Fibroblast of pulmonary artery (primary cell): ENCODE data around the gene REG1B.

Source experiments
- DNase-seq: peaks from one replicate; pipeline ENCODE4 v3.0.0-alpha.2; 2010; ENCODE audit warnings: low read depth
- H3K4me3 ChIP-seq: replicated peaks from 2 replicates; pipeline ENCODE4 v1.5.1; 2011; ENCODE audit warnings: low read depth, mild to moderate bottlenecking, control low read depth, low read length, moderate library complexity
- TF ChIP-seq, protein P1 (sequence below): IDR thresholded peaks from 2 replicates; pipeline ENCODE4 v1.5.1; 2011; ENCODE audit warnings: mild to moderate bottlenecking, control low read depth, low read length, inconsistent platforms; ENCODE audit errors: missing control alignments

The REG1B gene

GRCh38 chr2:79041032-79041448 is 46.8 kb downstream of the REG1B start:
- TF ChIP-seq, protein P1, sequence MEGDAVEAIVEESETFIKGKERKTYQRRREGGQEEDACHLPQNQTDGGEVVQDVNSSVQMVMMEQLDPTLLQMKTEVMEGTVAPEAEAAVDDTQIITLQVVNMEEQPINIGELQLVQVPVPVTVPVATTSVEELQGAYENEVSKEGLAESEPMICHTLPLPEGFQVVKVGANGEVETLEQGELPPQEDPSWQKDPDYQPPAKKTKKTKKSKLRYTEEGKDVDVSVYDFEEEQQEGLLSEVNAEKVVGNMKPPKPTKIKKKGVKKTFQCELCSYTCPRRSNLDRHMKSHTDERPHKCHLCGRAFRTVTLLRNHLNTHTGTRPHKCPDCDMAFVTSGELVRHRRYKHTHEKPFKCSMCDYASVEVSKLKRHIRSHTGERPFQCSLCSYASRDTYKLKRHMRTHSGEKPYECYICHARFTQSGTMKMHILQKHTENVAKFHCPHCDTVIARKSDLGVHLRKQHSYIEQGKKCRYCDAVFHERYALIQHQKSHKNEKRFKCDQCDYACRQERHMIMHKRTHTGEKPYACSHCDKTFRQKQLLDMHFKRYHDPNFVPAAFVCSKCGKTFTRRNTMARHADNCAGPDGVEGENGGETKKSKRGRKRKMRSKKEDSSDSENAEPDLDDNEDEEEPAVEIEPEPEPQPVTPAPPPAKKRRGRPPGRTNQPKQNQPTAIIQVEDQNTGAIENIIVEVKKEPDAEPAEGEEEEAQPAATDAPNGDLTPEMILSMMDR, result peak; percentile 15
- DNase-seq, result no peak
- H3K4me3 ChIP-seq, result no peak overlapping the region

DNA sequence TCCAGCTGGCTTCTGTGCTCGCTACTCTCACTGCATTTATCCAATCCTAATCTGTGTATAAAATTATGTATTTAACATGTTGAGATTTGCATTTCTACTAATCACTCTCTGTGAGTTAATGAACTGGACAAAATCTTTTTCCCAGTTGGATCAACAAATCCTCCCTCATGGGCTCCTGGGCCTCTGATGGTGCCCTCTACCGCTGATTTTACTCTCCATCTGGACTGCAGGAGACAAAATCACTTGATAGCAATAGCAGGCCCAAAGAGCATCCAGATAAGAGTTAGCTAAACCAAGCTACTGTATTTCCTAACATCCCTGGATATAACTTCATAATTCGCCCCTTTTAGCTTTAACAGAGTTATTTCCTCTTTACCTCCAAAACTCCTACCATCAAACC is 47.8 kb downstream of the REG1B start:
- DNase-seq, result no peak
- H3K4me3 ChIP-seq, result no peak overlapping the region
- TF ChIP-seq, protein P1, result no peak
